Retina (tissue), 1 donor: ENCODE data around the gene MAP2.
A peak's percentile ranks its signal among the peaks of the same experiment; 100 is the strongest.

Experiments used
- DNase-seq: peaks from one replicate; pipeline ENCODE4 v3.0.0-alpha.2; 2016

The MAP2 gene

DNA sequence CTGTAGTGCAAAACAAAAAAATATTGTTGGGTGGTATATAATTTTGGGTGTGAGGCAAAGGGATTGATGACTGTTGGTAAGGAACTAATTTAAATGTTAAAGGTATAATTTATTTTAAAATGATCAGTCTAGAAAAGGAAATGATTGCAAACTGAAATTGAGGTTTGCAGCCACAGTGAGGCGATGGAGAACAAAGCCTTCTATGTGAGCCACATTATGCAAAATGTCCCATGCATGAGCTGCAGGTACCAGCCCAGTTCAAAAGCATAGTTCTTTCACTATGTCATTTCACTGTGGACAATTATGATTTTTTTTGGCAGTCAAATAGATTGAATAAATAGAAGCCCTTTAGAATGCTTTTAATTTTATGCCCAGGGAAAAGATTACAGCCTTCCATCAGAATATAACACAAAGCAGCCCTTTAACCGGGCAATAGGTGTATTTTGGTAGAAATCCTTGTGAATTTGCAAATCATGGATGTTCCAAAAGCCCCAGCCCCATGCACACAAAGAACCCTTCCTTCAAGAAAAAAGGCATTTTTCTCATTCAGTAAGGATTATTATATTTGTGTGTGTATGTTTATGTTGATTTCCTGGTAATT is 1.7 kb downstream of the MAP2 start:
- peak; percentile 63 for DNase-seq

DNA sequence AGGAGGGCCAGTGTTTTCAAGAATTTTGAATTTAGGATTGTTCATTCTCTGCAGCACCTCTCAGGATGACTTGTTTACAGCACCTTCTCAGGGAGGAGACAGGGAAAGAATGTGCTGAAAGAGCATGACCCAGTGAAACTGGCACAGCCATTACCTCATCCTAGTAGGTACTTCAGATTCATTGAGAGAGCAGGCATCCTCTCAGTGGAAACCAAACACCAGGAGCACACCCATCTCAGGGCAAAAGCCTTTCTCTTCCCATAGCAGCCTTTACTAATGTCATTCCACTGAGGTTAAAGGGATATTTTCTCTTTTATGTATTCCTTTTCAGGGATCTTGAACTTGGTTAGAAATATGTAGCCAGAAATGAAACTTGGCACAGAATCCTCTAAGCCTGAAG is 2.6 kb downstream of the MAP2 start:
- peak; percentile 18 for DNase-seq

DNA sequence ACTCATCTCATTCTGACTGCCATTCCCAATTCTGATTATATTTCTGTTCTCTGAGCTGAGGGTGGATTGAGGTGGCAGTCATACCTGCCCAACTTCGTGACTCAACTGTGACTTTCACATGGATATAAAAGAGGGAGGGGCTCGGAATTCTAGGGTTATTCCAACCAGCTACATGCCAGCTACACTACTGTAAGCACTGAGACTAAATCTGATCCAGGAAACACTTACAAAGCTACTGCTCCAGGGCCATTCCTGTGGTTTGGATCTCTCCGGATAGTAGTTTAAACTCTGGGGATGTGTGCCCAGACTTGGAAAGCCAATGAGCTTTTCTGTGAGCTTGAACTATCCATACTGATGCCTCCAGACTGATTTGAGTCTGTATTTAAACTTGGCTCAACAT is 7.9 kb downstream of the MAP2 start:
- DNase-seq, result no peak

DNA sequence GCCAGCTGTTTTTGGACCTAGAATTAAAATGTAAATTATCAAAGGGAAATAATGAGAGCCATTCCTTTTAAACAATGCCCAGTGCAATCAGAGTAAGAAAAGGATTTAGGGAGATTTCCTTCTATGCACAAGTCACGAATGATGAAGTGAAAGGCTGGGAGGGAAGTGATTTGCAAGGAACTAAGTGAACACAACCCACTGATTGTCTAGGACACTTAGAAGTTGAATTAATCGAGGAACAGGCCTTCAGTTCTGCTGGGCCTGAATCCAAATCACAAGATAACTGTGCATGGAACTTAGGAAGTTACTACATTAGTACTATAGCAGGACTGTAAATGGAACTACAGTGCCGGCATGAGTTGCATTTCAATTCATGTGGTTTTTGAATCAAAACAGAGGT is 17.7 kb downstream of the MAP2 start:
- no peak for DNase-seq

DNA sequence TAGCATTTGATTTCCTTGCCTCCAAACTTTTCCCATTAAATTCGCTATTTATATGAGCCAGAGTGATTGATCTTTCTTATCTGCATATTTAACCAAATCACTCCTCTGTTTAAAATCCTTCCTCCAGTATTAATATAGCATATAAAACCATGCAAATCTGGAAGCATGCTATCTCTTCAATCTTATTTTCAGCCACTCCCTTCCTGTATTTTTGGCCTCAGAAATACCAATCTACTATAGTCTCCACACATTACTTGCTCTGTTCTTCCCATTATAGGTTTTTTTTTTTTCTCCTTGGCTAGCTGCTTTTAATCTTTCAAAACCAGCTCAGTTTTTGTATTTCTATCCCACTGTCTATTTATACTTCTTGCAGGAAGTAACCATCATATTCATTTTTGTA is 19.1 kb downstream of the MAP2 start:
- no peak for DNase-seq

DNA sequence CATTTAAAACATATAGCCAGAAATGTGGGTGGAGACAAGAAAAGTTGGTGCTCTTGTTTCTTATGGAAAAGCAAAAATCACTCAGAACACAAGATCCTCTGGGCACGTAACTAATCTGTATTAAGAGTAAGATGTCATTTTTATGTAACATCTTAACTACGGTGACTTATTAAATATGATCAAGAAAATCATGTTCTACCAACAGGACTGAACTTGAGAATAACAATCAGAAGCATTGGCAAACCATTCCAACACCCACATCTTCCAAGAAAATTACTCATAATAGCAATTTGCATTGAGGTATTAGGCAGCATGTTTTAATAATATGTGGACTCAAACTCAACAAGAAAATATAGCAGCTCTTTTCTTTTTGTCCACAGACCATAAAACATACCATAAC is 21.6 kb downstream of the MAP2 start:
- DNase-seq, result no peak

DNA sequence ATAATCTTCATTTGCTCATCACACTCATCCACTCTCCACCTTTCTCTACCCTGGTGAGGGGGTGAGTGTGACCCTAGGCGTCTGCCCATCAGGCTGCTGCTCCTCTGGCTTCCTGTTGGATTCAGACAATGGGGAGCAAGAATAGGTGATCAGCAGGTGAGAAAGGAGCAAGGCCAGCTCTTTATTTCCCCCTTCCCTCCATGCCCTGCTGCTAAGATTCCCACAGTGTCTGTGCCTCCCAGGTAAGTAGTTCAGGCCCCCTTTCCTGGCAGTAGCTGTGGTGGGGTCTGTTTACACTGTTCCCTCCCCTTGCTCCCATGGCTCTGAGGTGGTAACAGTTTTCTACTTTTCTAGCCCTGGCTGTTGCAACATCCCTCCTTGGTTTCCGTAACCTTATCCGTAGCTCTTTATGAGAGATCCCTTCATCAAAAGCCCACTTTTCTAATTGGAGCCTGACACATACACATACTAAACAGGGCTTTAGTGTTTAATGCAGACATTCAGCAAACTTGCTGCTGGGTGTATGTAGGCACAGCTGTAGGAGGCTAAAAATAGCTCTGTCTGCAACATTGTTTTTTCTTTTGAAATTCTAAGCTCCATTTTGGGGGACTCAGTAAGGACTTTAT is 27.5 kb downstream of the MAP2 start:
- DNase-seq, result no peak

DNA sequence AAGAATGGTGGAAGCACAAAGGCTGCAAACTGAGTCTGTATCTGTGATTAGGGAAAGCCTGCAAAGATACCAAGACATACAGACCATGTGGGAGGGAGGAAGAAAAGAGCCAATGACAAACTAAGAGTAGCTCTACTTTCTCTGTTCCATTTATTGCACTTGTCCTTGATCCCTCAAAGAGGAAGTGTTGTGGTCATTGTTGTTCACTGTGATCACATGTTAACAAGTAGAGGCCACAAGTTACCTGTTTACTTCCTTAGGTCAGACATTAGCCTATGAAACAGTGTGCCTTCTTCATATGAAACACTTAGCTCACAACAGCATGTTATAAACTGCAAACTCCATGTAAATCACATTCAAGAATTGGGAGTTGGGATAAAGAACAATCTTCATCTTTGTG is 32.6 kb downstream of the MAP2 start:
- DNase-seq, result no peak

DNA sequence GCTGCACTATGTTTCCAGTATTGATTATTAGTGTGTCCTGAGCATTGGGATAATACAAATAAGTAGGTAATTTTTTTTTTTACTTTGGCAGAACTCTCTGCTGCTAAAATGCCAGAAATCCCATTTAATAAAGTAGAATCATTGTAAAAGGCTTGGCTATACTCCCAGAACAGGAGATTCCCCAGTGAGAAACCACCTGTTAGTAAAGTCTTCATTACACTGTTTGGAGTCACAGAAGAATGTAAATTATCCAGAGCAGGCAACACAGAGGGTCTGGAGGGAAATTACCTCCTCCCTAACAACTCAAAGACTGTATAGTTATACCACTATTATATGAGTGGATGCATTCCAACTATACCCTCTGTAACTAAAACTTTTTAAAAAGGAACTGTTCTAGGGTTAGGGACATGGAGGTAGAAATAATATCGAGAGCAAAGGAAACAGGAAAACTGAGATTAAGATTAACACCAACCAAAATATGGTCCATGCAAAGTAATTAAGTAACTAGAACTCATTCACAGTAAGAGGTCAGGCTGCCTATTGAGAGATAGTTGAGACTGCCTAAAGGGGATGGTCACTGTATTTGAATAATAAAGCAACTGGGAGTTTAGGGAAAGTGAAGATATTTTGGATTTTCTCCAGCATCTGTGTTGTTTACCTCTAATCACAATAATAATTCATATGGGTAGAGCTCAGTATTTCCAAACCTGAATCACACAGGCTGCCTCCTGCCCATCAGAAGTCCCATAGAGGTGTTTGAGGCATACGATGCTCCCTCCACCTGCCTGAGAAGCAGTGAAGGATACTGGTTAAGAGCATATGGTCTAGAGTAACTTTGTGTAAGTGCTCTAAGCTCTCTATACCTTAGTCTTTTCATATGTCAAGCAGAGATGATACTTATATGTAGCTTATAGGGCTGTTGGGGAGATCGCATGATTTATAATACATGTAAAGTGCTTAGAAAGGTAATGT is 34.4 kb downstream of the MAP2 start:
- no peak for DNase-seq

DNA sequence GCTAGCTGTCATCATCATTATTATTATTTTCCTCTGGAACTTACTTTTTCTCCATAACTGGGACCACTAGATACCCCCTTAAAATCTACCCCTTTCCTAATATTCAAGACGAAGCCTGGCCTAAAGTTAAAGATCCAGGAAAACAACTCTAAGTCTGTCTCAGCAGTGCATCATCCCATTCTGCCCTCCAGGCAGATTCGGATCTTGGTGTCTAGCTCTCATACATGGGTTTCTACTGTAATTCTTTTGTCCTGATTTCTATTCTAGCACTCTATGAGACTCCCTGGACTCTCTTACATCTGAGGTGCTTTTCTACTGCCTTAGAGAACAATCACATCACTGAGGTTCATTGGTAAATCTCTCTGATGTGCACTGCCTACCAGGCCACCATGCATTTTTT is 35.5 kb downstream of the MAP2 start:
- DNase-seq, result no peak

DNA sequence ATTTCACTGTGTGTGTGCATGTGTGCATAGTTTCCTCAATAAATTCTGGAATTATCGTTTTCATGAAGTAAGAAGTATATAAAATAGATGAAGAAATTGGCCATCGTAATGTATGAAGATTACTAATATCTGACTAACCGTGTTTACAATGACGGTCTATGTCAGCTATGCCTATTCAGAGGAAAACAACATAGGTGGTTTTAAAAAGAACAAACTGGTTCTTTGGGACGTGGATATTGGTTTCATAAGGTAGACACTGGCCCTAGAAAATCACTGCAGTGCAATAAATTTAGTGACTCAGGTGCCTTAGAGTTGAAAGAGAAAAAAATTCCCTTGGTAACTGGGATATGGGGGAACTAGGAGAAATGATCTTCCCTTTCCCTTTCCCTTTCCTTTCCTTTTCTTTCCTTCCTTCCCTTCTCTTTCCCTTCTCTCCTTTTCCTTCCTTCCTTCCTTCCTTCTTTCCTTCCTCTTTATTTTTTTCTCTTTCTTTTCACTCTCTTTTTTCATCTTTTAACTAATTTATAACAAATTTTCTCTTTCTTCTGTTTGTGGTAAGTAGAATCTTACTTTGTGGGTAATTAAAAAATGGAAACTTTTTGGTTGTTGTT is 36.4 kb downstream of the MAP2 start:
- DNase-seq, result no peak

DNA sequence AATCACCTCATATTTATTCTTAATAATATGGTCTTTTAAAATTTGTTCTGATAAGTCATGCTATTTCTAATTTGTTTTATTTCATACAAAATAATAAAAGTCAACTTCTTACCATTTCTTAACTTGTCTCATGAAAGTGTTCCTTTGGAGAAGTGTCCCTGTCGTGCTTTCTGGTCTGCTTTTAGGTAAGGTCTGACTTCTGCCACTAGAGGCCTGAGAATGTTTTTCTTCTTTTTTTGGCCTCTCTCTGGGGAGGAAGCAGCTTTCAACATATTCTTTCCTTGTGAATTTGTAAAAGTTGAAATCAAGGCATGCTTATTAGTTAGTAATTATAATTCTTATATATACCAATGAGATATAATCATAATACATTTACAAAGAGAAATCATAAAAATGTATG is 39.4 kb downstream of the MAP2 start:
- no peak for DNase-seq

DNA sequence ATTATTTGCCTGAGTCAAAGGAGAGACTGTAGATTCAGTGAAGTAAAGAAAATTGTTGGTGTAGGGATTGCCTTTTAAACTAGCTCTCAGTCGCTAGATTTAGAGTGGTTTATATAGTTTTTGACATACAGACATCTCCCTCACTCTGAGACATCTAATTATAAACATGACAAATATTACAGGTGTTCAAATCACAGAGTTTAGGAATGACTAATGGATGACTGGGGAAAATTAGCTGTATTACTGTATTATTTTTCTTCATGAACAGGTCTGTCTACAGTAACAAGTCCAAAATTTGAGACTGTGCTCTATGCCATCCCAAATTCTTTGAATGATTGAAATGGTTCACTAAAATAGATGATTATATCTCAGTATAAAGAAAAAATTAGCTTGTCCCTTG is 40.0 kb downstream of the MAP2 start:
- no peak for DNase-seq

DNA sequence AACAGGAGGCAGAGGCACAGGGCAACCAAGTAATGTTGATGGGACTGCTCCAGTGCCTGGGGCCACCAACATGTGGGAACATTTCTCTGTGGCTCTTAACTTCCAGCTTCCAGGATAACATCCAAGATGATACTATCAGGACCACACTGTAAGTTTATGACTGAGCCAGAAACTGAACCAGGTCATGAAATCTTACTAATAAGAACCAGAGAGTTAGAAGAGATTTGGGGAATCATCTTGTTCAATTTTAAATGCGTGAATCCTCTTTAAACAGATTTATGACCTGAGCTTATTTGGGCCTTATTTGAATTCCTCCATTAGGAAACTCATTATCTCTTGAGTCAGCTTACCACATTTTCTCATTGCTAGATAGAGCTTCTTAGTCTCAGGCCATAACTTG is 45.0 kb downstream of the MAP2 start:
- no peak for DNase-seq

DNA sequence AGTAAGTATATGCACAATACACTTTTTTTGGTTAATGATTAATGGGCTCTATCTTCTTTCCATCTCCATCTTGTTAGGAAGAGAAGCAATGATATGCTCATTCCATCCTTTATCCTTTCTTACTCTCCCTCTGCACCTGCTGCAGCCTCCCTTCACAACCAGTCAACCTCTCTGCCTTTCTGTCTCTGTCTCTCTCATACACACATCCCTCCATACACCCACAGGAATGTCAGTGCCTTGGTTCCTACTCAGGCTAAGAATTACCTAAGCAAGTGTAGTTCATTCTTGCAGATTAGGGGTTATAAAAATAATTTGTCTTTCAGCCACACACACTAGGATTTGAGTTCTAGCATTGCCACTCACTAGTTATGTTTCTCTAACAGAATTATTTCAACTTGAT is 45.6 kb downstream of the MAP2 start:
- DNase-seq, result no peak

DNA sequence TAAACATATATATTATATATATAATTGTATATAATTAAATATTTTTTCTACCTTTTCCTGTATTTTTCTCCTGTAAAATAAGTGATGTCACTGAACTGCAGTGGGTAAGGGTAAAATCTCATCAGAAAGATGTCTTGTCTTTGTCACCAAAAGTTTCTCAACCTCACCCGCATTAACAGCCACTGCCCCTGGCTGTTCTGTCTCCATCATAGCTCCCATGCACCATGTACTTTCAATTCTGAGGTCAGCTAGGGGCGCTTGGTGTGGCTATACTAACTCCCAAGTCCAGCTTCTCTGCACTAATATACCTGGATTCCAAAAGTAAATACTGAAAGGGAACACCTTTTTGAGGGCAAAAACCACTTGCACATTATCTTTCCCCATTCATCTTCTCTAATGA is 46.6 kb downstream of the MAP2 start:
- no peak for DNase-seq

DNA sequence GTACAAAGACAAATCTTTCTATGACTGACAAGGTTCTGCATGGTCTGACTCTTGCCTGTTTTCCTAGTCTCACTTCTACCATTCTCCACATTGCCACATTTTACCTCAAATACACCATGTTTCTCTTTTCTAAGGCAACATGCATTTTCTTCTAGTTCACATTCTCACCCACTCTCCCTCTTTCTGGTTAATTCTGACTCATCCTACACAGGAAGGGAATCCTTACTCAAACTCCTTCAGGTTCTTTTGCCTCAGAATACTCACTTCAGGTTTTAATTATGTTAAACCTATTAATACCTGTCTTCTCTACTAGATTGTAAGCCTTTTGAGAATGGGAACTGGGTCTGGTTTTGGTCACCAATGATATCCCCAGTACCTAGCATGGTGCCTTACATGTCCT is 47.2 kb downstream of the MAP2 start:
- DNase-seq, result no peak

DNA sequence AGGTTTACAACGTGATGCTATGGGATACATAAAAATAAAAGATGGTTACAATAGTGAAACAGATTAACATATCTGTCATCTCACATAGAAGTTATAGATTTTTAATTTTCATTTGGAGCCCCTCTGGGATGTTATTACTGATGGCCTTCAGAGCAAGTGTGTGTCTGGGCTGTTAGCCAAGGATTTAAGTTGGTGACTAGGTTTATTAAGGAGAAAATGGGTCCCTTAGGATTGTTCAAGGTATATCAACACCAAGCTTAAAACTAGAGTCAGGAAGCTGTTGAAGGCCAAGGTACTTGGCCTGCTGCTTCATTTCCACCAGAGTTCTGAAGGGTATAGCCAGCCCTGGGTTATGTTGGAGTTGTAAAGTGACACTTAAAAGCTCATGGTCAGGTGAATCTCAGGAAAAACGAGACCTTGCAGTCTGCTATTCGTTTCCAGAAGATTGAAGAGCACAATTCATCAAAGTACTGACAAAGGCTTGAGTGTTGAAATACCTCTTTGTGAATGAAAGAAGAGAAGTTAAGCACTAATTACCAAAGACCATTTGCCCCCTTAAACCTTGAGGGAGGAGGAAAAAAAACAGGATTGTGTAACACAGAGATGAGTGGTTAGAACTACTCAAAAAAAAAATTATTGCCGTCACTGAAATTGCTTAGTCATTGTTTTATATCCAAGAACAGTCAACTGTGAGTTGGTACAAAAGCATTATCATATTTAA is 48.4 kb downstream of the MAP2 start:
- DNase-seq, result no peak

DNA sequence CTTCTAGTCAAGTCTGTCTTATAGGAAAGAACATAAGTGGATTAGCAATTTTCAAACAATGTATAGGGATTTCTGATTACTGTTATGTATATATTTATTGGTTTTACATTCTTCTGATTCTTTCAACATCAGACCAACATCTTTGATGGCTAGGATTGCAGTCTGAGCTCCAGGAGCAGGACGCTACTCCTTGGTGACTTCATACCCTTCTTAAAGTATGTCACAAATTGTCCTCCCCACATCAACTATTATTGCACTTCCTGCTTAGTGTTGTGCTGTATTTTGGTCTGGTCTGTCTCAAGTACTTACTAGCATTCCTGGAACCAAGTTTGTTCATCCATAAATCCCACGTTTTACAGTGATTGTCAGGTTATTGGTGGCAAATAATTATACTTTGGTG is 49.0 kb downstream of the MAP2 start:
- no peak for DNase-seq

DNA sequence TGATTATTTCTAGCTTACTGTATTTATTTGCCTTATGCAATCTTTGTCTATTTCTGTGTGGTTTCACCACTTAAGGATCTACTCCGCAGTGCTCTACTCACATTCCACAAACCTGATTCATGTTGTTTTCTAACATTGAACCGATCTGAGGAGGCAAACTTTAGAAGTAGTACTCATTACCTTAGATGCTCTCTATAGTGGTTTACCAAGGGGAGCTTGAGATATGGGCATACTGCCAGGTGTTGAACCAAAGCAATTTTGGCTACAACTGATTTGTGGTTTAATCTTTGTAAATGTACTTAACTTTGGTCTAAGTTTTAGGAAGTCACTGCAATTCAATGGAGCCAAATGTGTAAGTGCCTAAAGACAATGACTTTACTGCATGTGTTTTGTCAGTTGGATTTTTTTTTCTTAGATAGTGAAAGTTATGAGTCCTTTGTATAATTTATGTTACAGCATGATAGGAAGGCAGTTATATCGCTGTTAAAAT is 50.1 kb downstream of the MAP2 start:
- DNase-seq, result no peak

DNA sequence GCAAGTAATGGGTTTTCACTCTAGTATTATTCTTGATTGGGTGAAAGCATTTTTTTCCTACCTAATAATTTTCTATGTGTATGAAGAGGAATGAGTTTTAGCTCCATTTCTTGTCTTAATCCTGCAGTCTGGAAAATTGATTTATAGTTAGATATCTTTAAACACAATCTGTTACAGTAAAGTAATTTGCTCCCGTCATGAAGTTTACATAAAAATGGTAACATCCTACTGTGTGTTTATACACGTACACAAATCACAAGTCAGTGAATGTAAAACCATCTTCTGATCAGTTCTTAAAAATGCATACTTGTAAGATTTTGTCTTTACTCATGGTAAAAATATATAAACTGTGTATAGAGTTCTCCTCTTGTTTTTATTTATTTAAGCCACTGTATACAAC is 51.1 kb downstream of the MAP2 start:
- no peak for DNase-seq

DNA sequence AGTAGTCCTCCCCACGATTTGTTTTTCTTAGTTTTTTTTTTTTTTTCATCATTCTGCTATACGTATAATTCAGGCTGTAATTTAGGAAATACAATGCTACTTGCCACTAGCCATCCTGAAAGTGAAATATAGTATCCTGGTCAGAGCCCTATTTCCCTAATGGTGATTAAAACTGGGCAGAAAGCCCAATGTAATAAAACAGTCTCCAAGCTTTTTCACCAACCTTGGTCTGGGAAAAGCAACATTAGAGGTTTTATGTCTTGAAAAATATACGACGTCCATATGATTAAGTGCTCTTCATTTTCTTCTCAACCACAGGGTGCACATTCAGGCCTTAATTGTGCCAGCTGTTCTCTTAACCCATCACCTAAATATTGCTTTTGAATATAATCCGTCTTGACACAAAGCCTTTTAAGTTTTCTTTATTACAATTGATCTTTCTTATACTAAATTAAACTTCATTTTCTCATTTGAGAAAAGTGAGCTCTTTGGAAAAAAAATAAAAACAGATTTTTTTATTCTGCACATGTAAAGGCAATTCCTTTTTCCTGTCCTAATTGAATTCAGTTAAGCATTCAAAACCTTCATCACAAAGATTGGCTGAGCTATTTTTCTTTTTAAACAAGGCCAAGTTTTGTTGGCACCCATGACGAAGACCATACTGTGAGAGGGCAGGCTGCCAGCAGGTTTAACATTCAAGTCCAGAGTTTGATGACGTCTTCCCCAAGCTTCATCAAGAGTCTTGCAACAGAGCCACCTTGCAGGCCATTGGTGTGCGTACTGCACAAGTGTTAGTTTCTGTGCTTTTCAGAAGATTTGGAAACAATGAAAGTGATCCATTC is 52.7 kb downstream of the MAP2 start:
- DNase-seq, result peak; percentile 41
